SK-N-SH (cell line): ENCODE measurements around the gene PNPLA1.

Experiments
- CTCF ChIP-seq: fragments of 200-600 bp; sonication (generic); IDR thresholded peaks from 2 replicates; pipeline ENCODE4 v1.6.1; 2017; ENCODE audit warnings: antibody characterized with exemption, mild to moderate bottlenecking, moderate library complexity
- POLR2AphosphoS5 ChIP-seq: IDR thresholded peaks from 2 replicates; pipeline ENCODE4 v1.6.1; 2012; ENCODE audit warnings: low read depth, low read length
- RAD21 ChIP-seq: IDR thresholded peaks from 2 replicates; pipeline ENCODE4 v1.6.1; 2012; ENCODE audit warnings: mild to moderate bottlenecking, low read length
- TEAD4 ChIP-seq: IDR thresholded peaks from 2 replicates; pipeline ENCODE4 v1.4.0; 2012; ENCODE audit warnings: mild to moderate bottlenecking, borderline replicate concordance; ENCODE audit not compliant: insufficient read depth
- USF2 ChIP-seq: fragments of 150-350 bp; IDR thresholded peaks from 2 replicates; pipeline ENCODE4 v1.6.1; 2017; ENCODE audit warnings: antibody characterized with exemption, low read length, low read depth, borderline replicate concordance
- YY1 ChIP-seq: IDR thresholded peaks from 2 replicates; pipeline ENCODE4 v1.4.0; 2012; ENCODE audit warnings: low read depth, mild to moderate bottlenecking

GRCh38 chr6:36318690-36319435, 49.0 kb downstream of the PNPLA1 start:
- TF ChIP-seq CTCF (no peak), RAD21 (no peak), USF2 (no peak), TEAD4 (no peak), POLR2AphosphoS5 (no peak), YY1 (no peak)
